Aorta (tissue), 5 donors: ENCODE measurements around the gene SFMBT1. TPM values are rescaled to one million over a fixed set of nuclear protein-coding genes. Genes with fewer than 3 reads are reported as not detected.

Source experiments
- ATAC-seq: fragments of 200-7000 bp; cut with Tn5 transposase; one replicate; pipeline ENCODE4 v1.9.1; 2022; ENCODE audit warnings: moderate library complexity; ENCODE audit not compliant: low FRiP score
- DNase-seq, 2 donors: peaks; one replicate each; pipeline ENCODE4 v3.0.0-alpha.2; 2020
- H3K27ac ChIP-seq, 2 donors: one replicate each; pipeline ENCODE4 v1.5.1; 2013; ENCODE audit warnings: low read length in 2 of 2, mild to moderate bottlenecking in 2 of 2, moderate library complexity in 2 of 2, control low read depth in 1 of 2, inconsistent platforms in 1 of 2, low read depth in 1 of 2
- H3K27me3 ChIP-seq, 2 donors: one replicate each; pipeline ENCODE4 v1.6.1; 2013; ENCODE audit warnings: control low read depth in 1 of 2, low read length in 1 of 2, mild to moderate bottlenecking in 1 of 2, moderate library complexity in 1 of 2; ENCODE audit not compliant: insufficient read depth in 2 of 2, control insufficient read depth in 1 of 2
- H3K36me3 ChIP-seq, 2 donors: one replicate each; pipeline ENCODE4 v1.6.1; 2013; ENCODE audit warnings: control low read depth in 1 of 2, low read length in 1 of 2, mild to moderate bottlenecking in 1 of 2; ENCODE audit not compliant: insufficient read depth in 2 of 2, control insufficient read depth in 1 of 2
- H3K4me1 ChIP-seq, 2 donors: one replicate each; pipeline ENCODE4 v1.6.1; 2013; ENCODE audit warnings: low read length in 2 of 2, control low read depth in 1 of 2, mild to moderate bottlenecking in 1 of 2, moderate library complexity in 1 of 2; ENCODE audit not compliant: insufficient read depth in 2 of 2, control insufficient read depth in 1 of 2
- H3K4me3 ChIP-seq, 2 donors: one replicate each; pipeline ENCODE4 v1.5.1; 2013; ENCODE audit warnings: low read length in 2 of 2, control low read depth in 1 of 2, mild to moderate bottlenecking in 1 of 2
- H3K9me3 ChIP-seq: one replicate; pipeline ENCODE4 v1.6.1; 2013; ENCODE audit warnings: mild to moderate bottlenecking, low read length; ENCODE audit not compliant: control insufficient read depth
- WGBS, 2 donors: extraction: QIAGEN DNeasy Blood & Tissue Kit; methylation state at CpG; one replicate each; pipeline ENCODE4 v1.1.7; 2013; 5-methylcytosine and 5-hydroxymethylcytosine counted together
- intact Hi-C, 2 donors: fragments of 100-400 bp; cut with DNase I; formaldehyde crosslinking; loops; one replicate each; pipeline versions ENCODE4 v1.14.2 to v1.15.0; 2022
- long read RNA-seq, 2 donors: library from polyadenylated mRNA; unstranded; transcript quantifications; one replicate each; pipeline ENCODE4 v2.0.0, GENCODE V29; 2020 to 2021
- polyA plus RNA-seq, 2 donors: library from polyadenylated mRNA; stranded (reverse); fragments of 200-250 nt; gene quantifications; one replicate each; pipeline ENCODE4 v1.2.3, GENCODE V29; 2013
- total RNA-seq, 2 donors: library from RNA; stranded (reverse); fragmentation: NEBNext Ultra II Directional; extraction: Animal tissue kit (Norgen Biotek cat#: 25700); gene quantifications; one replicate each; pipeline ENCODE4 v1.2.1, GENCODE V29; 2021
- donor health status: healthy with polysubstance abuse.
- donor health status: Bipolar disorder and iron deficiency.
- donor health status: DM: no; HTN: no; CAD: no.
- donor health status: DM: no; HTN: no; CAD: no.
- donor health status: DM: yes; HTN: yes; CAD: no.

Gene SFMBT1, protein sequence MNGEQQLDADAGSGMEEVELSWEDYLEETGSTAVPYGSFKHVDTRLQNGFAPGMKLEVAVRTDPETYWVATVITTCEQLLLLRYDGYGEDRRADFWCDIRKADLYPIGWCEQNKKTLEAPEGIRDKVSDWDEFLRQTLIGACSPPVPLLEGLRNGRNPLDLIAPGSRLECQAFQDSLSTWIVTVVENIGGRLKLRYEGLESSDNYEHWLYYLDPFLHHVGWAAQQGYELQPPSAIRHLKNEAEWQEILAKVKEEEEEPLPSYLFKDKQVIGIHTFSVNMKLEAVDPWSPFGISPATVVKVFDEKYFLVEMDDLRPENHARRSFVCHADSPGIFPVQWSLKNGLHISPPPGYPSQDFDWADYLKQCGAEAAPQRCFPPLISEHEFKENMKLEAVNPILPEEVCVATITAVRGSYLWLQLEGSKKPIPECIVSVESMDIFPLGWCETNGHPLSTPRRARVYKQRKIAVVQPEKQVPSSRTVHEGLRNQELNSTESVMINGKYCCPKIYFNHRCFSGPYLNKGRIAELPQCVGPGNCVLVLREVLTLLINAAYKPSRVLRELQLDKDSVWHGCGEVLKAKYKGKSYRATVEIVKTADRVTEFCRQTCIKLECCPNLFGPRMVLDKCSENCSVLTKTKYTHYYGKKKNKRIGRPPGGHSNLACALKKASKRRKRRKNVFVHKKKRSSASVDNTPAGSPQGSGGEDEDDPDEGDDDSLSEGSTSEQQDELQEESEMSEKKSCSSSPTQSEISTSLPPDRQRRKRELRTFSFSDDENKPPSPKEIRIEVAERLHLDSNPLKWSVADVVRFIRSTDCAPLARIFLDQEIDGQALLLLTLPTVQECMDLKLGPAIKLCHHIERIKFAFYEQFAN
- total RNA-seq = 10 to 100 TPM in 1 of 2 donors, 1 to 10 TPM in 1; 8.8 to 12.6 TPM
- 1 to 10 TPM in 1 of 2 donors, under 1 TPM in 1; 0.75 to 2.0 TPM for polyA plus RNA-seq
- long read RNA-seq, donor 1, full-length matches to known transcripts = 1 of 31 reads
- long read RNA-seq, donor 1, partial matches to known transcripts = 22 of 31 reads
- long read RNA-seq, donor 1, other reads (novel, unspliced or antisense) = 8 of 31 reads
- long read RNA-seq, donor 2, partial matches to known transcripts = 4 of 9 reads
- long read RNA-seq, donor 2, other reads (novel, unspliced or antisense) = 5 of 9 reads

DNA sequence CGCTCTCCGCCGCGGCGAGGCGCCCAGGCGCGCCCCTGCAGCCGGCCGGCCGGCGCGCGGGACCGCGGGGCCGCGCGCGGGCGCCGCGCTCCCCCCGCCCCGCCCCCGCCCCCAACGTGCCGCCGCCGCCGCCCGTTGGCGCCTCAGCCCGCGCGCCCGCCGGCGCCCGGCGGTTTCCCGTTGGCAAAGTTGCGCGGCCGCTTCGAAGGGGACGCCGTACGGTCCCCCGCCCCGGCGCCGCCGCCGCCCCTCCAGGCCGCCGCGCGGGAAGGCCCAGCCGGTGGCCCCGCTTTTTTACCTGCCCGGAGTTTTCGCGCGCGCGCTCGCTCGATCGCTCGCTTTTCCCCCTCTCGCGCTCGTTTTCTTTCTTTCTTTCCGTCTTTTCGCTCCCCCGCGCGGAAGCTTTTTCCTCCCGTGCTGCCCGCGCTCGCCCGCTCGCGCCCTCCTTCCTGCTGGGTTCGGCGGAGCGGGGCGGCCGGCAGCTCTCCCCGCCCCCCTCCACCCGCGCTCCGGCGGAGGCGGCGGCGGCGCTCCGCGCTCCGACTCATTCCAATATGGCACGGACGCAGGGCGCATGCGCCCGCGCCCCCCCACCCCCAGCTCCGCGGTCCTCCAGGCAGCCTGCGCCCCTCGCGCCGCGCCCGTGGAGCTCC lies at the start of gene SFMBT1:
Gene SFMBT1, minus strand, starts transcription at position 556 of the 653 bp plus-strand sequence. CDS start 76,945 bp downstream, outside the sequence.
- intact Hi-C loops = no loop called here
- ATAC-seq (peak; percentile 40), DNase-seq (peak; percentile 75 to 92)
- no peaks in the 10 kb centered on the region for H3K36me3 ChIP-seq
- H3K4me3 ChIP-seq = peak within 1 kb of the TSS; percentile 83 to 90
- H3K27me3 ChIP-seq = no peaks in the 10 kb centered on the region
- H3K9me3 ChIP-seq = no peaks in the 10 kb centered on the region
- peak within 1 kb of the TSS in 1 of 2 donors; percentile 71 for H3K27ac ChIP-seq
- no peaks in the 10 kb centered on the region for H3K4me1 ChIP-seq
- 0 to 1% methylated on average over 57 to 117 of the region's 117 CpGs for WGBS, 2 donors

DNA sequence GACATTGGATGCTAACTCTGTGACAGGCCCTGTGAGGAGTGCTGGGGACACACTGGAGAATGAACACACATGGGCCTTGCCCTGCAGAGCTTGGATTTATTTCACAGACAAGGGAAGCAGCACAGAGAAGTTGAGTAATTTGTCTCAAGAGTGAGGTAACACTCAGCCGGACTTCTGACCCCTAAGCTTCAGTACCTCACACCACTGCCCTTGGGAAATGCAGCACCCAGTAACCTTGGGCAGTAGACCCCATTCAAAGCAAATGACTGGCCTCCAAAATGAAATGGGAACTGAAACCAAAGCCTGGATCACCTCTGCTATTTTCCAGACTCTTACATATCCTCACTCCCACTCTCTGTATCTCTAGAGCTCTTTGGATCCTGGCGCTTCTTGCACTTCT lies 47.1 kb upstream of the SFMBT1 start:
- WGBS, 2 donors = 87 to 94% methylated on average over 2 of the region's 2 CpGs
- Histone ChIP-seq H3K27ac (no peak overlapping the region), H3K4me1 (no peaks in the 10 kb centered on the region), H3K36me3 (peaks cover 8 to 9% of the 10 kb centered on the region in 2 donors), H3K27me3 (no peaks in the 10 kb centered on the region), H3K9me3 (no peaks in the 10 kb centered on the region), H3K4me3 (no peak overlapping the region)
- peak in 1 of 2 donors; percentile 12 for DNase-seq
- intact Hi-C loops = no loop called here
- no peak for ATAC-seq

DNA sequence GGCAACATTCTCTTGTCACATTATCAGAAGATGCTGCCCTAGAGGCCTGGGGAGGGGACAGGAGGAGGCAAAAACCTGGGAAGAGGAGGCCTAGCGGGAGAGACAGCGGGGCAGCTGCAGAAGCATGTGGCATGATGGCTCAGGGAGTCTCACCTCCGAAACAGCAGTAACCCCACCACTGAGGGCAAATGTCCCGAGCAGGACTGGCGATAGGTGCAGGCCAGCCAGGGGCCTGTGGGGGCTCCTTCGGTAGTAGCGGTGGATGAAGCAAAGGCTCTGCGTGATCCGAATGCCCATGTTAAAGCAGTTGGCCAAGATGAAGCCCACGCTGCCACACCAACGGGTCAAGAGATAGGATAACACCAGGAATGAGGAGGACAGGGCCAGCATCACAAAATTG lies 46.3 kb upstream of the SFMBT1 start:
- no peak overlapping the region for H3K27ac ChIP-seq
- intact Hi-C loops = no loop called here
- H3K9me3 ChIP-seq = no peaks in the 10 kb centered on the region
- H3K4me1 ChIP-seq = no peaks in the 10 kb centered on the region
- DNase-seq (peak in 1 of 2 donors; percentile 26), ATAC-seq (no peak)
- H3K27me3 ChIP-seq = no peaks in the 10 kb centered on the region
- WGBS, 2 donors = 94 to 96% methylated on average over 11 of the region's 11 CpGs
- H3K36me3 ChIP-seq = peaks cover 7 to 9% of the 10 kb centered on the region in 2 donors
- no peak overlapping the region for H3K4me3 ChIP-seq

DNA sequence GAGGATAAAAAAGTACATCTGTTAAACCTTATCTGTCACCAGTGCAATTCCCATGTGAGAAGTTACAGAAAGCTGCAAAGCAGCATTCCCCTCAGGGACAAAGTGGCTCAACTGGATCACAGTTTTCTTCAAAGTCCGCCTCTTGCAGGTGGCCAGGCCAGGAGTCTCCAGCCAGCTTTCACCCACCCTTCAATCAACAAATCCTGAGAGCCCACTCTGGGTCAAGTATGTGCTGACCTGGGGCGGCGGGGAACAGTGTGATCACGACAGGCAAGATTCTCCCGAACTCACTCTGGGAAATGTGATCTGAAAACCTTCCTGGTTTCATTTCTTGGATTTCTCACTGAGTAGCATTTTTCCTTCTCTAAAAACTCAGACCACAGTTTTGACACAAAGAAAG lies 45.1 kb upstream of the SFMBT1 start:
- peaks cover 7 to 9% of the 10 kb centered on the region in 2 donors for H3K36me3 ChIP-seq
- no peaks in the 10 kb centered on the region for H3K4me1 ChIP-seq
- DNase-seq = peak in 1 of 2 donors; percentile 9
- no peak overlapping the region for H3K4me3 ChIP-seq
- H3K27me3 ChIP-seq = no peaks in the 10 kb centered on the region
- ATAC-seq = no peak
- no peak overlapping the region for H3K27ac ChIP-seq
- no peaks in the 10 kb centered on the region for H3K9me3 ChIP-seq
- intact Hi-C loops = no loop called here
- 85 to 87% methylated on average over 5 of the region's 5 CpGs for WGBS, 2 donors

DNA sequence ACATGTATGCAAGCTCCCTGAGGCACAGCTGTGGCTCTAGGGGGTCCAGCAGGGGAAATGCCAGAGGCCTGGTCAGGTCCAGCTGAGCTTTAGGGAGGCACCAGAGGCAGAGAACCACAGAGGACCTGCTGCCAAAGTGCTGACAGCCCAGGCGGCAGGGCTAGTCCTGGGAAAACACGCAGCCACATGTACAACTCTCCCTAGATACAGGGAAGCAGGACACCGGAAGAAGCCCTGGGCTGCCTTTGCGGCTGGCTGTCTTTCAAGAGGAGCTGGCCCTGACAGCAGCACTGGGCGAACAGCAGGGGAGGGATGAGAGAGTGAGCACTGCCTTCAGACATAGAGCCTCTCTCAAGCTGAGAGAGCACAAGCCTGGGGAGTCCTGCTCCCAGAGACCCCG lies 43.6 kb upstream of the SFMBT1 start:
- DNase-seq (peak; percentile 53 to 59), ATAC-seq (no peak)
- 74 to 76% methylated on average over 6 of the region's 6 CpGs for WGBS, 2 donors
- Histone ChIP-seq H3K27me3 (no peaks in the 10 kb centered on the region), H3K9me3 (no peaks in the 10 kb centered on the region), H3K27ac (no peak overlapping the region), H3K4me3 (no peak overlapping the region), H3K36me3 (peaks cover 5 to 7% of the 10 kb centered on the region in 2 donors), H3K4me1 (no peaks in the 10 kb centered on the region)
- intact Hi-C loops = no loop called here

DNA sequence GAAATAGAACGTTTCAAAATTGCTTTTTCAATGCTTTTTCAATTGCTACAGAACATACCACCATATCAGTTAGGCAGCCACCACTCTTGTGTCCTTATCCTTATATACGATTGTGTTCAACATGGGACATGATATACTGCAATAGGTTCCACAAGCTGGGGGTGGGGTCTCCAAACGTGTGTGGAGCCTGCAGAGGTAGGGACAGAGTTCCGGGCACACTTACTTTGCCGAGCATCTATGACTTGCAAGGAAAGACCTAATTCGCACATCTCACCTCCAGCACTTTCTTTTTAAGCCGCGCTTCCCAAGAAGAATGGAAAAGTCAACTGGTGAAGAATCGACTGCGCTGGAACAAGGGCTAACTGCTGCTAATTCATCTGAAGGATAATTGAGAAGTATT lies 39.6 kb upstream of the SFMBT1 start:
- Histone ChIP-seq H3K27ac (no peak overlapping the region), H3K9me3 (no peaks in the 10 kb centered on the region), H3K36me3 (no peaks in the 10 kb centered on the region), H3K27me3 (no peaks in the 10 kb centered on the region), H3K4me3 (no peak overlapping the region), H3K4me1 (peaks cover 0 to 1% of the 10 kb centered on the region in 2 donors)
- ATAC-seq (no peak), DNase-seq (peak; percentile 29 to 31)
- WGBS, 2 donors = 80 to 82% methylated on average over 10 of the region's 10 CpGs
- intact Hi-C loops = no loop called here

DNA sequence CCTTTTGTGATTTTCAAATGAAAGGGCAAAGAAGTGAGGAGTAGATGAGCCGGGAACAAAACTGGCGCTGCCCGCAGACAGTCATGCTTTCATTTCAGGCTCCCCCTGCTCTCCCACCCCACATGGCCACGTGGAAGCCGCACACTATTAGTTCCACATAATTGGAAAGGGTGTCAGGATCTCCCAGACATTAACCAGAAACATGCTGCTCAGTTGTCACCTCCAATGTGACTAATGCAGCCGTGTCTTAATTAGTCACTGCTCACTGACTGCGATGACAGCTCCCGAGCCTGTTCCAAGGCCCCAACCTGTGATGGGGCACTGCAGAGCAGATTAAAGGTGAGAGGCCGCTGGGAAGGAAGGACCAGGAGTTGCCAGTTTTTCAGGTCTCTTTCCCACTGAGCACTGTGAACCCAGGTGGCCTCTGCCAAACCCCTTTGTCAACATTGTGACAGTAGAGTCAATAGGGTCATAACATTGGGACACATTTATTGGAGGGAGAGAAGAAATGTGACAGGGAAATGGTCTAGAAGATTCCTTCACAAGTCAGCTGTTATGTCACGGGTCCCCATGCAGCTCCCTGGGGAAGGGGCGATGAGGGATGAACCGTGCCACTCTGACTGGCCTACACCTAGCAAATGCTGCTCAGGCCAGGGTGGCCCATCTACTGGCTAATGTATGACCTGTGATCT lies 38.6 kb upstream of the SFMBT1 start:
- peaks cover 0 to 1% of the 10 kb centered on the region in 2 donors for H3K4me1 ChIP-seq
- WGBS, 2 donors = 78 to 81% methylated on average over 12 of the region's 12 CpGs
- no peak for ATAC-seq
- peak; percentile 32 to 37 for DNase-seq
- H3K27me3 ChIP-seq = no peaks in the 10 kb centered on the region
- H3K27ac ChIP-seq = no peak overlapping the region
- H3K9me3 ChIP-seq = no peaks in the 10 kb centered on the region
- no peak overlapping the region for H3K4me3 ChIP-seq
- intact Hi-C loops = no loop called here
- no peaks in the 10 kb centered on the region for H3K36me3 ChIP-seq

DNA sequence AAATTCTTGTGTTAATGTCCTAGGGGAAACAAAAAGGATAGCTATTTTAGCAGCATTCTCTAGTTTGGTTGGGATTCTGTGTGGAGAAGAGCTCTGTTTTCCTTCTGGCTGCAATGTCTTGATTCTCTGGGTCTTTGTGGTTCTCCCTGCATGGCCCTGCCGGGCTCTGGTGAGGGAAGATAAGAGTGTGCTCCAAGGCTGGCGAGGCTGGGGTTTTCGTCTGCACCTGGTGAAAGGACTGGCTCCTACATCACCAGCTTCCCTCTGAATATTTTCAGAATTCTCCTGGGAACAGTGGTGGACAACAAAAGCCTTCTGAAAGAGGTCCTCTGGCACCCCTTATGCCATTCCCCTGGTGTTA lies 38.1 kb upstream of the SFMBT1 start:
- Histone ChIP-seq H3K4me1 (peaks cover 0 to 1% of the 10 kb centered on the region in 2 donors), H3K4me3 (no peak overlapping the region), H3K9me3 (no peaks in the 10 kb centered on the region), H3K27ac (no peak overlapping the region), H3K27me3 (no peaks in the 10 kb centered on the region), H3K36me3 (no peaks in the 10 kb centered on the region)
- intact Hi-C loops = no loop called here
- ATAC-seq (no peak), DNase-seq (peak in 1 of 2 donors; percentile 46)
- WGBS, 2 donors = 41 to 60% methylated on average over 3 of the region's 3 CpGs
